ENCODE results near the gene CTNNAL1.

DNA sequence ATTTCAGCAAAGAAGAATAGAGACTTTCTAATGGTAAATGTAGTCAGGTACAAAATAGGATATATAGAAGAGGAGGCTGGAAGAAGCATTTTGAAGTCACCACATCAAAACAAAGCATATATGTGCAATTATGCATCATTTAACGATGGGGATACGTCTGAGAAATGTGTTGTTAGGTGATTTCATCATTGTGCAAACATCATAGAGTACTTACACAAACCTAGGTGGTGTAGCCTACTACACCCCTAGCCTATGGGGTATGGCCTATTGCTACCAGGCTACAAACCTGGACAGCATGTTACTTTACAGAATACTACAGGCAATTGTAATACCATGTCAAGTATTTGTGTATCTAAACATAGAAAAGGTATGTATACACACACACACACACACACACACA, 107.8 kb downstream of the CTNNAL1 start:
- TF ChIP-seq CTCF (conservative IDR thresholded peaks at IDR 0.05; ENCODE audit: low read depth, low read length) (no peak), EZH2 (IDR thresholded peaks at IDR 0.05; ENCODE audit: borderline replicate concordance, low read depth, low read length, poor library complexity, severe bottlenecking) (no peak)

All from A673 (cell line).